ENCODE data around the gene PLEKHG5.
"Not testable (repeated sequence)": the region's sequence is repeated elsewhere in the genome, so short reads cannot be mapped to it uniquely, and the experiment has no call there.

PLEKHG5 gene

DNA sequence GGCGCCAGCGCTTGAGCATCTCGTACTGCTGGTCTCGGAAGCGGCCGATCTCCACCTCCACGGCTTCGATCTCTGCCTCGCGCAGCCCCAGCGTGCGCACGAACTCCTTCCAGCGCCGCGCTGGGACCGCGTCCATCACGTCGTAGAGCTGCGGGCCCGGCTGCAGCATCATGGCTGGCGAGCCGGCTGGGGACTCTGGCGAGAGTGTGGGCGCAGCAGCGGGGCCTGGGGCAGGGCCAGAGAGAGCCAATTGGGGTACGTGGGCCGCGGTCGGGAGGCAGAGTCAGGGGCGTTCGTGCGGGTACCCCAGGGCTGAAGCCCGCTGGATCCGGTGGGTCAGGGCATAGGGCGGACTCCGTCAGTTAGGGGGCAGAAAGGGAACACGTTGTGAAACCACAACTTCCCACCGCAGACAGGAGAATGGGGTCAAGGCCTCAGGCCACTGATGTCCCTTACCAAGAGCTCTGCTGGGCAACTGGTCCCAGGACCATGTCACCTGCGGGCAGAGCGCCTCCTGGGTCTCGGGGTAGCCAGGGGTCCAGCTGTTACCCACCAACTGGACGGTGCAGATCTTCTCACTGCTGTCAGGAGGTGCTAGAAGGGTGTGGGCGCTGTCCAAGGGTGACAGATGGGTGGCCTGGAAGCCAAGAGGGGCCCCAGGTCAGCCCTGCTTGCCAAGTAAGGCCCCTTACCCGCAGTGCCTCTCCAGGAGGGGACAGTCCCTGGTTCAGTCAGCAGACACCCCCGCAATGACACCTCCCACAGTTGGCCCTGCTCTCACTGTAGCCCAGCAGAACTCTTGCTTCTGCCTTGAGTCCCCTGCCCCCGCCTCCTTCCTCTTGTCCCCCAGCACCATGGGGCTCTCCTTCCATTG lies 29.7 kb downstream of the PLEKHG5 start:
- DNase-seq: peak; percentile 40 to 49

DNA sequence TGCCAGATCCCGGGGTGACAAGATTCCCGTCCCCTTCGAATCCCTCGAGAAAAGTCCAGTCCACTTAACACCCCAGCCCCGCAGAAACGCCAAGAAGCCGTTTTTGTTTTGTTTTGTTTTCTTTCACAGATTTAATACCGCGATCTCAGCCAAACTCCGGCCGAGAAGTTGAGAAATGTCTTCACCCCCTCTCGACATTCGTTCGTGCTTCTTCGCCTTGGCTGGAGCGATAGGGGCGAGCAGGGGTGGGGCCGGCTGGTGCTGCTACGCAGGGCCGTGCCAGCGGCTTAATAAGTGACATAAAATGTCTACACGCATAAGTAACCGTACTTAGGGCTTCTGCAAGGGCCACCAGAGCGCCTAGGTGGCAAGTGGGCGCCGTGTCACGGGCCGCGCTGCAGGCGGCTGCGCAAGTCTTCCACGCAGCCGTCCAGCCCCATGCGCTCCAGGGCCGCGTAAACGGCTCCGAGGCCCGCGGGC lies 30.4 kb downstream of the PLEKHG5 start:
- no peak for DNase-seq

DNA sequence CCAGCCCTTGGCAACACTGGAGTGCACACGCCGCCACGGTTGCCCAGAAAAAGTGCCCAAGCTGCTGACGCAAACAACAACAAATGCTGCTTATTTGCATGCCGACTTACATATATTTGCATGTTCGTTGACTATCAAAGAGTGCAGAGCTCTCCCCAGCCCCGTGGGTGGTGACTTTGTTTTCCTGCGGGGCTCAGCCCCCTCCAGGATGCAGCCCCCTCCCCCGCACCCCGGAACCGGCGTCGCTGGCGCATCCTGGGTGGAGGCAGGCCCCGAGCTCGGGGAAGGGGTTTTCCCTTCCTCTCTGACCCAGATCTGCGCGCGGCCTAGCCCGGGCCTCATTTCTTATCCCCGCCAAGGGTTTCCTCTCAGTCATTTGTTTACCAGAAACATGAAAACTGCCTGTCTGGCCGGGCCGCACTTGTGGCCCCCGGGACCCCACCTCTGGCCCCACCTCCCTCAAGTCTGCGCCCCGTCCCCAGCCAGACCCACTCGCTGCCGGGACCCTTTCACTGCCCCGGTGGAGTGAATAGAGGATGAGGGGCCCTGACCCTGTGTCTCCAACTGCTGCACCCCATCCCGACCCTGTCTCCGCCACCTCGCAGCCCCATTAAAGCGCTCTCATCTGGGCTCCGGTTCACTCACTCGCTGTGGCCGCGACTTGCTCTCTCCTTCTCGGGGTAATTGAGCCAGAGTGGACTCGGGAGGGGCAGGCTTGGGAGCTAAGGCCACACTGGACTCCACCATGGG lies 31.0 kb downstream of the PLEKHG5 start:
- peak; percentile 96 to 97 for DNase-seq

DNA sequence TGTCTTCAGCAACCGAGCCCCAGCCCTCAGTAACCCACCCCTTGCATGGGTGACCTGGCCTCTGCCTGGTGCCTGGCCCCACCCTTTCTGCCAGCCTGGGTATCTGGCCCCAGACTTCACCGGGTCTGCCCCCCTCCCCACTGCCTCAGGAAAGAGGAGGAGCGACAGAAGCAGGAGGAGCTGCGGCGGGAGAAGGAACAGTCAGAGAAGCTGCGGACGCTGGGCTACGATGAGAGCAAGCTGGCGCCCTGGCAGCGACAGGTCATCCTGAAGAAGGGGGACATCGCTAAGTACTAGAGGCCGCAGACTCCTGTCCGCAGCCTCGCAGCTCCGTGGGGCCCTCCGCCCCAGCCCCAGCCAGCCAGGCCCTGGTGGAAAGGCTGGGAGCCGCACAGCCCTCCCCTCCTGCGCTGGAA lies 31.6 kb downstream of the PLEKHG5 start:
- DNase-seq: peak; percentile 56 to 60

DNA sequence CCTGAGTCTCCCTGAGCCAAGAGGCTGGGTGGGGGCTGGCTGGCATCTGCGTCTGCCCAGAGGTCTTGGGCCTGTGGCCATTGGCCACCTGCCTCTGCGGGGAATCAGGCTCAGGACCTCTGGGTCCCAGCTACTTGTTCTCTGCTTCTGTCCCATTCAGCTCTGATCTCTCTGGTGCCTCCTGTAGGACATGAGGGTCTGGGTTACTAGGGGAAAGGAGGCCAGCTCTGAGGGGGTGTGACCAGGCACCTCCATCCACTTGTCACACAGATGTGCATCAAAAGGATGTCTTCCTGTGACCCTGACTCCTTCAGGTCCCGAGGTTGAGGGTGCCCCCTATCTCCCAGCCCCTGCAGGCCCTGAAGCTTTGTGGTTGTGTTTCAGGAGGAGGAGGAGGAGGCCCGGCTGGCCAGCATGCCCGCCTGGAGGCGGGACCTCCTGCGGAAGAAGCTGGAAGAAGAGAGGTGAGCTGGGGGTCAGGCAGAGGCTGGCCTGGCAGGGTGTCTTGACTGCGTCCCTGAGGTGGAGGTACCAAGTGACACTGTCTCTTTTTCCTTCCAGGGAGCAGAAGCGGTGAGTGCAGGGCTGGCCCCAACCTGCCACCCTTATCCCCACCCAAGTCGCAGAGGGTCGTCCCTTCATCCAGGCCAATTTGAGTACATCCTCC lies 34.5 kb downstream of the PLEKHG5 start:
- no peak for DNase-seq

DNA sequence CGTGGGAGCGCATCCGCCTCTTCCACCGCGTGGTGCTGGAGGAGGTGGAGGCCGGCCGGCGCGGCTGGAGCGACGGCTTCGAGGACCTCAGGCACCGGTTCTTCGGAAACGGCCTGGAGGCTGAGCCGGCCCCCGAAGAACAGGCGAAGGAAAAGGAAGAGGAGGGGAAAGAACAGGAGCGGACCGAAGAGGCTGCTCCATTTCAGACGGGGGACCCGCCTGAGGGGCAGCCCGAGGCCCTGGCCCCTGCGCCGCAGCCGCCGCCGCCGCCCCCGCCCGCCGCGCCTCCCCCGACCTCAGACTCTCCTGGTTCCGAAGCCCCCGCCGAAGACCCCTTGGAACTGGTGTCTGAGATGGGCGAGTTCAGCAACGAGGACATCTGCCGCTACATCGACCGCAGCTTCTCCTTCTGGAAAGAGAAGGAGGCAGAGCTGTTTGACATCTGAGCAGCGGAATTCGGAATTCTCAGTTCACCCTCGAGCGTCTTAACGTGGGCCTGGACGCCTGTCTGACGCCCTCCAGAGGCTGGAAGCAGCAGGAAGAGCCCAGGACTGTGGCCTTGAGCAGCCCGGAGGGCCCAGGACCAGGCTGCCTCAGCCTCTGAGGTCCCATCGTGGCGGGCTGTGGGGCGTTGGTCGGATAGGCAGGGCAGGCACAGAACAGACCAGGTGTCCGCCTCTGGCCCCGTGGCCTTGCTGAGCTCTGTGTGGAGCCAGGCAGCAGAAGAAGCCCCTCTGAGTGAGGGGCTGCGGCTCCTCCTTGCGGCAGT lies 35.5 kb downstream of the PLEKHG5 start:
- DNase-seq: not testable (repeated sequence)

DNA sequence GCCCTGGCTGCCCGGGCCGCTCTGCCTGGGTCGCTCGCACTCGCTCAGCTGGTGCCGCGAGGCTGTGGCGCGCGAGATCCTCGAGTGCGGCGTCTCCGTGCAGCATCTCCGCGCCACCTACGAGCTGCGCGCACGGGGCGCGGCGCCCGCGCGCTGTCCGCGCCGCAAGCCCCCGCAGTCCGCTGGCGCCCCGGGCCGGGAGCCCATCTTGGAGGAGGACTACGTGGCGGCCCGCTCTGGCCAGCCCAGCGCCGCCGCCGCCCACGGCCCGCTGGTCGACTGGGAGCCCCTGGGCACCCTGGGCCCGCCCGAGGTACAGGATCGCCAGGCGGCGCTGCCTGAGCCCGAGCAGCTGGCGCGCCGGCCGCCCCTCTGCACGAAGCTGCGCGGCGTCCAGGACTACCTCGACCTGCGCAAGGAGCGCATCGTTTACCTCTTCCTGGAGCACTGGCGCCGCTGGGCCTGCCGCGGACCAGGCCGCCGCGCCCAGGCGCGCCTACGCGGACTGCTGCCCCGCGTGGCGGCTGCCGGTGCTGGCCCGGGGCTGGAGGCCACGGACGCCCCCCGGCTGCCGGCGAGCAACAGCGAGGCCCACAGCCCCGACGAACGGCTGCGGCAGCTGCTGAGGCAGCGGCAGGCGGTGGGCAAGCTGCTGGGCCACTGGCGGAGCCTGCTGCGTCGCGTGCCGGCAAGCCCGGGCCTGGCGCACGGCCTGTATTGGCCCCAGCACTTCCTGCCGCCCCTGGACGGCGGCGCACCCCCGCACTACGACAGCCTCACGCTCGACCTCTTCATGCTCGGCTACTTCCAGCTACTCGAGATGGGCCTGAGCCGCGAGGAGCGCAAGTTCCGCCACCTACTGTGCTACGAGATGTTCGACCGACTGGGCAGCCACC lies 36.4 kb downstream of the PLEKHG5 start:
- peak in 1 of 2 experiments; percentile 37 for DNase-seq

DNA sequence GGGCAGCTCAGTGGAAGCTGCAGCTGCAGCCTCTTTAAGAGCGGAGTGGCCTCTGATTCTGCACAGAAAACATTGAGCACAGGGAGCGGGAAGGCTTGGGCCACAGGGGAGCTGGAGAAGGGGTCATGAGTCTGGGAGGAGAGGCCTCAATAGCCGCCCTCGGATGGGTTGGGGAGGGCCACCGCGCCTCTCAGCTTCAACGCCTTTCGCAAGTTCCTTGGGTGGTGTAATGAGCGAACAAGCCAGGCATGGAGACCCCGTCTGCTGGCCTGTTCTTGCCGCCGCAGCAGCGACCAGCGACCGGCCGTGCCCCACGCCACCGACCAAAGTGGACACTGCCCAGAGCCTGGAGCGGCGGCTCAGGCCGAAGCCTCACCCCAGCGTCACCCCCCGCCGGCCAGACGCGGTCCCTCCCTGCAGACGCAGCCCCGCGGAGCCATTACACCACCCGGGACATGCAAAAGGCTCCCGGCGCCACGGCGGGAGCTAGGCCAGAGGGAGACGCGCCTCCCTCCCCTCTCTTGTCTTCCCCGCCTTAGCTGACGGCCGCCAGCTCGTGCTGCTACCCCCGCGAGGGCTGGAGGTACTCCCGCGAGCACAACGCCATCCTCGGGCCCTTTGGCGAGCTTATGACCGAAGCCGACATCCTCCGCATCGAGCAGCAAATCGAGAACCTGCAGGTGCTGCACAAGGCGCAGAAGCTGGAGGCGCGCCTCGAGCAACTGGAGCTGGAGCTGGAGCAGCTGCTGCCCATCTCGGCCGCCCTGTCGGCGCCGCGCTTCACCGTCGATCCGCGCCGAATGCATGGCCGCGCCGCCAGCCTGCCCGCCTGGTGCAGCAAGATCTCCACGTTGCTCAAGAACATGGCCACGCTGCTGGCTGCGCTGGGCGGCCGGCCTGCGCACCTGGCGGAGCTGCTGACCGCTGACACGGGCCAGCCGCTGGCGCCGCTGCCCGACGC lies 37.3 kb downstream of the PLEKHG5 start:
- DNase-seq: not testable (repeated sequence)

DNA sequence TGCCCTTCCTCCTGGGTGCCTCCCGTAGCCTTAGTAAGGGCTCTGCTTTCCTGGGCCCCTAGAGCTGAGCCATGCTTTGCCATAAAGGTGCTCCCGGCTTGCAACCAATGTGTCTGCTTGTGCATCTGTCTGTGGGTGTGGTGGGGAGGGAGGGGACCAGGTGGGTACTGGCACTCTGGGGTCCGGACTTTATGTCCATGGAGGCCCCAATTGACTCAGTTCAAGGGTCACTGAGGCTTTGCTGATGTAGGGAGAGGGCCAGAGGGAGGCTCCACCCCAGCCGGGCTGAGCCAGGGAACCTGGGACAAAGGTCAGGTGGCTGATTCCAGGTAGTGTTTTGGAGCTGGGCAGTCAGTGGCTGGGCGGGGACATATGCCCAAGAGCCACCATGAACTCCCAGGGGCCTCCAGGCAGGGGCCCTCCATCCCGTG lies 40.5 kb downstream of the PLEKHG5 start:
- no peak for DNase-seq

DNA sequence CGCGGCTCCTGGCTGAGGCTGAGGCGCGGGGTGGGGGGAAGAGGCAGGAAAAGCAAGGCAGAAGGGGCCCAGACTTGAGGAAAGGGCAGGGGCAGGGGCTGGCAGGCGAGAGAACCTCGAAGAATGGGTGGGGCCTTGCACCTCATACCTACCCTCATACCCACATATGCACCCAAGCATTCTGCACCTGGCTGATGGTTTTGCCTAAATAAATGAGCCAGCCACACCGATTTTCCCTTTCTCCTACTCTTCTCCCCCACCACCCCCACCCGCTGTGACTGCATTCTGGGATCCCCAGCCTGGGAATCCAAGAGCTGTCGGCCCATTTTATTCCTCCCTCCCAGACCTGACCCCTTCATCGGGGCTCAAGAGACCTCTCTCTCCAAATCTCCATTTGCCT lies 41.0 kb downstream of the PLEKHG5 start:
- DNase-seq: not testable (repeated sequence)

DNA sequence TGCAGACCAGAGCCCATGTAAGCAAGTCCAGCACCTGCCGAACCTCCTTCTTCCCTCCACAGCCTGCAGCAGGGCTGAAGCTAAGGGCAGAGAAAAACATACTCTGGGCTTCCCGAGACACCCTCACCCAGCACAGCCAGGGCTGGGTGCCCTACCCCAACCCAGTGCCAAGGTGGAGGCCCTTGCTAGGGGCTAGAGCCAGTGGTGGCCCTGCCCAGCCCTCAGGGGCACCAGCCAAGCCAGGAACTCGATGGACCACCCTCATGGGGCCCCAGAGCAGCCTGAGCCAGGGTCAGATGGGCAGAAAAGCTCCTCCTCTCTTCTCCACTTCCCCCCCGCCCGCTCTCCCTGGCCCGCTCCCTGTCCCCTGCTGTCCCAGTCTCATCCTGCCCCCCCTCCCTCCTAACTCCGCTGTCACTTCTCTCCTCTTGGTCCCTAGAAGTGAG lies 41.4 kb downstream of the PLEKHG5 start:
- DNase-seq: no peak

DNA sequence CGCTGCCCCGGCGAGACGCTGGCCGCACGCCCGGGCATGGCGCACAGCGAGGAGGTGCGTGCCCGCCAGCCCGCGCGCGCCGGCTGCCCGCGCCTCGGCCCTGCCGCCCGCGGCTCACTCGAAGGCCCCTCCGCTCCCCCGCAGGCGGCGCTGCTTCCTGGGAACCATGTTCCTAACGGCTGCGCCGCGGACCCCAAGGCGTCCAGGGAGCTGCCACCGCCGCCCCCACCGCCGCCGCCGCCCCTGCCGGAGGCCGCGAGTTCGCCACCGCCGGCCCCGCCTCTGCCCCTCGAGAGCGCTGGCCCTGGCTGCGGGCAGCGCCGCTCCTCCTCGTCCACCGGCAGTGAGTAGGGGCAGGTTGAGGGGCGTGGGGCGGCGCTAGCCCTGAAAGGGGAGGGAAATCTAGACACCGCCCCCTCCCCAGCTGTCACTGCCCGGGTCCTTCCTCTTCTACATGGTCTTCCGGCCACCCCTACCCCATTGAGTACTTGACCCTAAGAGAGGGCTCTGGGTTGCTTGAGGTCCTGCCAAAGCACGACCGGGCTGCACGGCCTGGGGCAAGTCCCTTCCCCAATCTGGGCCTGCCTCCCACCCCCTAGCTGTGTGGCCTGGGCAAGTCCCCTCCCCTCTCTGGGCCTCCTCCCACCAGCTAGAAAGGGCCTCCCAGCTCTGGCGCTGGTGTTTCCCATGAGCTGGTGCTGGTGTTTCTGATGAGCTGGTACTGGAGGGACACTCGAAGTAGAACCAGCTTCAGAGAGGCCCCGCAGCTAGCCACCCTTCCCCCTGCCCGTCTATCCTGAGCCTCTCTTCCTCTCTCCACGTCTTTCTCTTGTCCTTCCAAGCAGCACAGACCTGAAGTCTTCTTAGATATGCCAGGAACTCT lies 42.5 kb downstream of the PLEKHG5 start:
- DNase-seq: no peak

DNA sequence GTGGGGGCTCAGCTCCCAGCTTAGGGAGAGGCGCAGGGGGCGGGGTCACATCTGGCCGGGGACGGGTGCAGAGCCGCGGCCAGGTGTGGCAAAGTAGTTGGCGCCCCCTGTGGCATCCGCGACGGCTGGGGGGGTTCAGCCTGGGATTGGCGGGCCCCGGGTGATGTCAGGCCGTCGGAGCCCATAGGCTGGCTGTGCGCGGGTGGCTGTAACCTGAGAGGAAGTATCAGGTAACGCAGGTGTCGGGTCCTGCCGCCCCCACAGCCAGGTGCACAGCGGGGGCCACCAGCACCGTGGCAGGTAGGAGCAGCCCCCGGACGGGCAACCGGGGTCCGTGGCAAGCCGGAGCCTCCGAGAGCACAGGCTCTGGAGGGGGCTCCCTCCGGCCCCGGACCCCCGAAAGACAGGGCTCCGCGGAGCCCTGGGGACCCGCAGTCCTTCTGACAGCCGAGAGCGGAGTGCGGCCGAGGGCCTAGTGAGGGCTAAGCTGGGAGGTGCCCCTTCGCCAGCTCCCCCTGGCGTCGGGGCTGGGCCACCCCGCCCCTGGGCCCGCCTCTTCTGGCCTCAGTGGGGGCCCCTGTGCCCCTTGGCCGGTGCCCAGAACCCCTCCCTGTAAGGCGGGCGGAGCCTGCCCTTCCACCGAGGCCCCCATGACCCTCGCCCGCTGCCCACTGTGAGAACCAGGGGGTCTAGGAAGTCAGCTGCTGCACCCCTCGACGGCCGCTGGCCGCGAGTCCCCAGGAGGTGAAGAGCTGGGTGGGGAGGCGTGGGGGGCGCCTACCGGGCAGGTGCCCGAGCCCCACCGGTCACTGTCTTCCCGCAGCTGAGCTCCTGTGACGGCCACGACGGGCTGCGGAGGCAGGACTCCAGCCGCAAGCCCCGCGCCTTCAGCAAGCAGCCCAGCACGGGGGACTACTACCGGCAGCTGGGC lies 43.4 kb downstream of the PLEKHG5 start:
- peak; percentile 33 to 35 for DNase-seq

DNA sequence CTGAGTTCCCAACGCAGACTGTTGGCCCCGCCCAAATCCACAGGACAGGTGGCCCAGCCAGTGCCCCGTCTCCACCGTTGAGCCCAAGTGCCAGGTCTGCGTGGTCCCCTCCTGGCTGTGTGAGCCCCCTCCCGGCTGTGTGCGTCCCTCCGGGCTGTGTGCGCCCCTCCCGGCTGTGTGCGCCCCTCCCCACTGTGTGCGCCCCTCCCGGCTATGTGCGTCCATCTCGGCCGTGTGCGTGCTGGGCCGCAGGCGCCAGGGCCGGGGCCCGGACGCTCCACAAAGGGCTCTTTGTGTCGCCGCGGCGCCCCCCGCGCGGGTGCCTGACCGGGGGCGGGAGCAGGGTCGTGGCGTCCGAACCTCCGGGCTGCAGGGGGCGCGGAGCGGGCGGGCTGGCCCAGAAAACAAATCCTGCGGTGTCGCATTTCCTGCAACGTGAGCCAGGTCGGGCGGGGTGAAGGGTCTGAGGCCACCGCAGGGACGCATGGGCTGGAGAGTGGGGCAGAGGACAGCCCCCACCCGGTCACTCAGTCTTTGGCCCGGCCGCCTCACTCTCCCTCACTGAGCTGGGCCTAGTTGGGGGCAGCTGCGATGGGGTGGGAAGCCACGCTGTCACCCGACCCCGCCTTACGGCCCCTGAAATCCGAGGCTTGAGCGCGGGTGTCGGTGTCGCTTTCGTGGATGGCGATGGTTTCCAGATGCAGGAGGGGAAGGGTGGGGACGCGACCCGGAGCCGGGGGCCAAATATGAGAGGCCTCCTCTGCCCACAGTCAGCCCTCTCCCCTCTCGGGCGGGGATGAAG lies 44.2 kb downstream of the PLEKHG5 start:
- DNase-seq: no peak

DNA sequence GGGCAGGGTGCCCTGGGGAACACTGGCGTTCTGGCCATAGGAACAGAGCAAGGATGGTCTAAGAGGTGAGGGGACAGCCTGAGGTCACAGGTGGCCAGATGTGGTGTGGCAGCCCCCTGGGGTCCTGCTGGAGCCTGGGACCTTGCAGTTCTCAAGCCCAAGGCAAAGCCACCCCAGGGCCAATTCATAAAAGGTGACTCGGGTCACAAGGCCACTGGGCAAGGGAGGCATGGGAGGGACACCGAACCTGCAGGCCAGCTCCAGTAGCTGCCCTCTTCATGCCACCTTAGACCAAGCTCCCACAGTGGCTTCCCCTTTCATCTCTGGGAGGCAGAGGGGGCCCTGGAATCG lies 44.8 kb downstream of the PLEKHG5 start:
- no peak for DNase-seq

DNA sequence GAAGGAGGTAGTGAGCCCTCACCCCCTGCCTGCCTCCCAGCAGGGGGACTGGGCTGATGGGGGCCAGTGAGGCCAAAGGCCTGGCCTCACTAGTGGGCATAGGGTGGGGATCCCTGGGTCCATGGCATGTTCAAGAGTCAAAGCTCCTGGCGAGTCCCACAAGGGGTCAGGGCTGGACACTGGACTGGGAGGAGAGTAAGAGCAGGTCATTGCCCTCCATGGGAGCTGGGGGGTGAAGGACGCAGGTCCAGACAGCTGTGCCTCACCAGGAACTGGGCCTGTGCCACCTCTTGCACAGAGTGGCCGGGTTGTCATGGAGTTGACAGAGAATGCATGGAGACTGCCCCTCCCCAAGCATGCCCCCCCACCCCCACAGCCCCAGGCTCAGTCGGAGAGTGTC lies 45.5 kb downstream of the PLEKHG5 start:
- DNase-seq: not testable (repeated sequence)
